ENCODE measurements around the gene HRAS.

DNA sequence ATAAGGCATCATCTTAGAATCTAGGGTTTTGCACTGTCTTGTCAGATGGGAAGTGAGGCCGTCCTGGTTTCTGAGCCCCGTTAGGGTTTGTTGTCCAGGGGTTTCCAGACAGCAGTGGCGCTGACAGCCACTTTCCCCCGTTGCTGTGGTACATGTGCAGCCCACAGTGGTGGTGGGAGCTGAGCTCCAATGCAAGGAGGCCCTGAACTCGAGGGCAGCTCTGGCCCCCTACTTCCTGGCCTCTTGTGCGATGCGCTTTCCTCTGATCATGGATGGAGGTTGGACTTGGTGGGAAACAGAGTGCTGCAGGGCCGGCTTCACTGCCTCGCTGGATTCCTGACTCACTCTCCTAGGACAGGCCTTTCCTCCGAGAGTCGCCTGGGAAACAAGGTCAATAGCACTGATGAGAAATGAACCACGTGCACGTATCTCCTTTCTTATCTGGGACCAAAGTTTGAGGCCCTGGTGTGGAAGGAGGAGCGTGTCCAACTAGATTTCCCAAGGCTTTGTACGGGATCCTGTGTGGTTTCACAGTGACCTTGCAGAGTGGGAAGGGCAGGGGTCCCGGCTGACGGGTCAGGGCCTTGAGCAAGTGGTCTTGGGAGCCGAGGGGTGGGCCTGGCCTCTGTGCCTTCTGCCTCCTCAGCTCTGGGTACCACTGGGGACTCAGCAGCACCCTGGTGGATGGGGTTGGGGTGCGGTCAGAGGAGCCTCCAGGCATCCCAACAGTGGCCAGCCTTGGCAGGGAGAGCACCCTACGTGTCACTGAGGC lies 44.6 kb upstream of the HRAS start:
- TF ChIP-seq, protein P1, sequence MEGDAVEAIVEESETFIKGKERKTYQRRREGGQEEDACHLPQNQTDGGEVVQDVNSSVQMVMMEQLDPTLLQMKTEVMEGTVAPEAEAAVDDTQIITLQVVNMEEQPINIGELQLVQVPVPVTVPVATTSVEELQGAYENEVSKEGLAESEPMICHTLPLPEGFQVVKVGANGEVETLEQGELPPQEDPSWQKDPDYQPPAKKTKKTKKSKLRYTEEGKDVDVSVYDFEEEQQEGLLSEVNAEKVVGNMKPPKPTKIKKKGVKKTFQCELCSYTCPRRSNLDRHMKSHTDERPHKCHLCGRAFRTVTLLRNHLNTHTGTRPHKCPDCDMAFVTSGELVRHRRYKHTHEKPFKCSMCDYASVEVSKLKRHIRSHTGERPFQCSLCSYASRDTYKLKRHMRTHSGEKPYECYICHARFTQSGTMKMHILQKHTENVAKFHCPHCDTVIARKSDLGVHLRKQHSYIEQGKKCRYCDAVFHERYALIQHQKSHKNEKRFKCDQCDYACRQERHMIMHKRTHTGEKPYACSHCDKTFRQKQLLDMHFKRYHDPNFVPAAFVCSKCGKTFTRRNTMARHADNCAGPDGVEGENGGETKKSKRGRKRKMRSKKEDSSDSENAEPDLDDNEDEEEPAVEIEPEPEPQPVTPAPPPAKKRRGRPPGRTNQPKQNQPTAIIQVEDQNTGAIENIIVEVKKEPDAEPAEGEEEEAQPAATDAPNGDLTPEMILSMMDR (conservative IDR thresholded peaks at IDR 0.05; ENCODE audit: low read depth, low read length), result no peak
- TF ChIP-seq EZH2 (IDR thresholded peaks at IDR 0.05; ENCODE audit: borderline replicate concordance, low read depth, low read length, poor library complexity, severe bottlenecking), result no peak

Measured in A673 (cell line).